ENCODE measurements around the gene NUP153. TPM values are rescaled to one million over a fixed set of nuclear protein-coding genes. Genes with fewer than 3 reads are reported as not detected.

Gene NUP153
- total and polyA plus RNA-seq, 10 of the 15 experiments (the other 5 are each of a cell fraction or from before 2014, with no cell fraction given), result 13.9 to 77.7 (median 56.2) TPM

- TF ChIP-seq CUX1 (IDR thresholded peaks at IDR 0.05; ENCODE audit: insufficient replicate concordance, low read depth, low read length), result no peak
- no peak for TF ChIP-seq ATF7 (IDR thresholded peaks at IDR 0.05; ENCODE audit: low read depth)
- no peak for TF ChIP-seq MTA3 (IDR thresholded peaks at IDR 0.05; ENCODE audit: borderline replicate concordance, low read length)
- TF ChIP-seq SMAD5 (IDR thresholded peaks at IDR 0.05; ENCODE audit: low read depth), result no peak
- no peak for TF ChIP-seq SUZ12 (IDR thresholded peaks at IDR 0.05; ENCODE audit: unreplicated experiment)
- TF ChIP-seq MYB (IDR thresholded peaks at IDR 0.05; ENCODE audit: borderline replicate concordance, low read depth, low read length), result no peak
- no peak for TF ChIP-seq BACH1 (IDR thresholded peaks at IDR 0.05; ENCODE audit: borderline replicate concordance)
Measured at GRCh38 chr6:17593246-17593645, 113.5 kb downstream of the NUP153 start (continued).

DNA sequence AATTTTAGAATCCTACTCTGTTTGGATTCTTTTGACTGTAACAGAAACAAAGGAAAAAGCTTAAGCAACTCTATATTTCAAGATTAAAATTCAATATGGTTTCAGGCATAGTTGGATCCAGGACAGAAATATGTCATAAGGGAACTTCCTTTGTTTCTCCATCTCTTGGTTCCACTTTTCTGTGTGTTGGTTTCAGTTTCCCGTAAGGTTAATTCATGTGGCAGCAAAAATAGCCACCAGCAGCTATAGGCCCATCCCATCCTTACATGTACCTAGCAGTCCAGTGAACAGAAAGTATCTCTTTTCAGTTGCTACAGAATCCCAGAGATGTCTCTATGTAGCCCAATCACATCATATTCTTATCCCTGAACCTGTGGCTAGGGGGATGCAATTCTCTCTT is 115.4 kb downstream of the NUP153 start:
- Histone ChIP-seq H3K9me3 (replicated peaks; ENCODE audit: control insufficient read depth, insufficient read depth, low read length) (no peaks in the 10 kb centered on the region), H3K4me2 (ENCODE audit: control insufficient read depth, insufficient read depth) (no peak overlapping the region), H3K27ac (ENCODE audit: control insufficient read depth, insufficient read depth) (no peak overlapping the region), H3K4me1 (ENCODE audit: control insufficient read depth, insufficient read depth, low read length) (peaks cover 5% of the 10 kb centered on the region; the same call in 1 of the 2 replicates), H2AFZ (ENCODE audit: control insufficient read depth, low read depth, low read length) (no peak overlapping the region), H3K36me3 (ENCODE audit: control insufficient read depth in 2 of 2, insufficient read depth in 2 of 2, low read length in 1 of 2) (no peaks in the 10 kb centered on the region), H3K4me3 (no peak overlapping the region), H4K20me1 (ENCODE audit: control insufficient read depth, insufficient read depth) (no peaks in the 10 kb centered on the region), H3K79me2 (ENCODE audit: control insufficient read depth, insufficient read depth, low read length) (no peaks in the 10 kb centered on the region), H3K9ac (ENCODE audit: control insufficient read depth, insufficient read depth, low read length) (no peak overlapping the region), H3K27me3 (replicated peaks in 1 of 2; ENCODE audit: control insufficient read depth in 2 of 2, insufficient read depth in 2 of 2, low read length in 1 of 2) (no peaks in the 10 kb centered on the region)
- FAIRE-seq (no peak), ATAC-seq (peak; percentile 56), DNase-seq (ENCODE audit: low read depth, low spot score) (no peak)
- in situ Hi-C loops (cut with MboI) (loop anchor here (5.0 kb wide), 1 partner anchor 211 kb away; no protein-coding TSS in a partner anchor), intact Hi-C loops (cut with micrococcal nuclease; ENCODE audit: unreplicated experiment) (no loop called here)
- ChIA-PET CTCF (interaction anchor here (0.6 to 2.6 kb wide), 3 partner anchors 213 to 294 kb away, joined by 5 to 9 read pairs (median 5); no protein-coding TSS in a partner anchor), POLR2A (no interaction called here), RAD21 (ENCODE audit: unreplicated experiment) (interaction anchor here (1.1 to 1.5 kb wide), 2 partner anchors 9 to 12 kb away, joined by 3 read pairs; no protein-coding TSS in a partner anchor), SMC1A (ENCODE audit: uncharacterized antibody, unreplicated experiment) (interaction anchor here (0.6 to 1.7 kb wide), 3 partner anchors 10 to 86 kb away, joined by 4 to 7 read pairs (median 5); partner anchors contain the start of gene FAM8A1)
- BruUV-seq (replicated peaks), result no TSS peak
- TF ChIP-seq SRF (IDR thresholded peaks at IDR 0.05; ENCODE audit: low read depth in 2 of 2, low read length in 2 of 2), result no peak
- TF ChIP-seq, protein P1, sequence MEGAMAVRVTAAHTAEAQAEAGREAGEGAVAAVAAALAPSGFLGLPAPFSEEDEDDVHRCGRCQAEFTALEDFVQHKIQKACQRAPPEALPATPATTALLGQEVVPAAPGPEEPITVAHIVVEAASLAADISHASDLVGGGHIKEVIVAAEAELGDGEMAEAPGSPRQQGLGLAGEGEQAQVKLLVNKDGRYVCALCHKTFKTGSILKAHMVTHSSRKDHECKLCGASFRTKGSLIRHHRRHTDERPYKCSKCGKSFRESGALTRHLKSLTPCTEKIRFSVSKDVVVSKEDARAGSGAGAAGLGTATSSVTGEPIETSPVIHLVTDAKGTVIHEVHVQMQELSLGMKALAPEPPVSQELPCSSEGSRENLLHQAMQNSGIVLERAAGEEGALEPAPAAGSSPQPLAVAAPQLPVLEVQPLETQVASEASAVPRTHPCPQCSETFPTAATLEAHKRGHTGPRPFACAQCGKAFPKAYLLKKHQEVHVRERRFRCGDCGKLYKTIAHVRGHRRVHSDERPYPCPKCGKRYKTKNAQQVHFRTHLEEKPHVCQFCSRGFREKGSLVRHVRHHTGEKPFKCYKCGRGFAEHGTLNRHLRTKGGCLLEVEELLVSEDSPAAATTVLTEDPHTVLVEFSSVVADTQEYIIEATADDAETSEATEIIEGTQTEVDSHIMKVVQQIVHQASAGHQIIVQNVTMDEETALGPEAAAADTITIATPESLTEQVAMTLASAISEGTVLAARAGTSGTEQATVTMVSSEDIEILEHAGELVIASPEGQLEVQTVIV (IDR thresholded peaks at IDR 0.05; ENCODE audit: borderline replicate concordance, partially characterized antibody), result no peak
- WGBS (ENCODE audit: insufficient coverage, insufficient replicate concordance, low lambda C conversion rate, missing lambda C conversion rate), result 14% methylated on average over 1 of the region's 1 CpG

Data from GM12878 (cell line).